NCI-H187 treated with DMSO at 0.1 percent for 48 hours (cell line): ENCODE data around the gene GDPD5.
A peak's percentile ranks its signal among the peaks of the same experiment; 100 is the strongest.

Experiments used
- DNase-seq: peaks from one replicate; lab custom pipeline; 2025; lab: John Stamatoyannopoulos, UW

The GDPD5 gene

DNA sequence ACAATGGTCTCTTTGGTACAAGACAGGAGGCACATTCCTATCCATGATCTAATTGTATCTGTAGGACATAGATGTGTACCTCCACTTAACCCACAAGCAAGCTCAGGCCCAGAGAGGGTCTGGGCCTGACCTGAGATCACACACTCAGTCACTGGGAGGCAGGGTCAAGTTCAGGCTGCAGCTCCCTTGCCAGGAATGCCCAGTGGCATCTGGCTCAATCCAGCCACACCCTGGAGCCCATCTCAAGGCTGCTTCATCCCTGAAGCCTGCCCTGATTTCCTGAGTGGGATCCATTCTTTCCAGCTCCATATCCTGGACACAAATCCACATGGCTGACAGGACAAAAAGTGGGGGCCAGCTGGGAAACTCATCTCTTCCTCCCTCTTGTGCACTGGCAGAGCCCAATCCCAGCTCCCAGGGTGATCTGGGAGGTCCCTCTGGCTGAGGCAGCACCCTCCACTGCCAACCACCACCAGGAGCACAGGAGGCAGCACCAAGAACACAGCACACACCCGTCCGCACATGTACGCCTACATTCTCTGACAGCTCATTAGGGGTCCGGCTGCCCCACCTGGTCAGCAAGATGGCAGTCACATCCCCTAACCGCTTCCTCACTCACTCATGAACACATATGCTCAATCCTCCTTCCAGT, 53.5 kb downstream of the GDPD5 start:
- DNase-seq, result no peak

DNA sequence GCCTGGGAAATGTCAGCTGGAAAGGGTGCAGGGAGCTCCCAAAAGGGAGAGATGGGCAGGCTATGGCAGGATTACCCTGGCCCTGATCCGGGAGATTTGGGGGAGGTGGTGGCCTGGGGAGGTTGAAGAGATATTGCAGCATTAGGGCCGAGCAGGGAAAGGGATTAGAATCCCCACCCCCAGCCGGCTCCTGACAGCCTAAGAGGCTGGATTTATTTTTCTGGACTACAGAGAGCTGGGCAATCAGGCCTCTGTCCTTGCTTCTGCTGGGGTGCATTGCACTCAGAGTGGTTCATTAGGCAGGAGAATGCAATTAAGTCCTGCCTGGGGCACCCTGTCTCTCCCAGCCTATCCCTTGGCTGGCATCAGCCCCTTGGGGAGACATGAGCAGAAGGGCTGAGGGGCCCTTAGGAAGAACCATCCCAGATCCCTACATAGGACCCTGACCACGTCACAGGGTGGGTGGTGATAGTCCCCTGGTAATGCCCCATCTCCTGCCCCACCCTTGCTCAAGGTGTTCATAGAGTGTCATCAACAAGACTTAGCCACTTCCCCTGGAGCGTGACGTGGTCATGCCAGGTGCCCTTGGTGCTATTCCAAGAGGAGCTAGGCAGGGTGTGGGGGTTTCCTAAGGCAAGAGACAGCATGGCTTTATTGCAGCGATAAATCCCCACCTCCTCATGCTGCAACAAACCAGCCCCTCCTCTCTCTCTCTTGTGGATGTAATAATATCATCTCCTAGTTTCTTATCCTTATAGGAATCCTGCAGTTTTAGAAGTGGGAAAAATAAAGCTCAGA, 54.4 kb downstream of the GDPD5 start:
- peak; percentile 27 for DNase-seq

DNA sequence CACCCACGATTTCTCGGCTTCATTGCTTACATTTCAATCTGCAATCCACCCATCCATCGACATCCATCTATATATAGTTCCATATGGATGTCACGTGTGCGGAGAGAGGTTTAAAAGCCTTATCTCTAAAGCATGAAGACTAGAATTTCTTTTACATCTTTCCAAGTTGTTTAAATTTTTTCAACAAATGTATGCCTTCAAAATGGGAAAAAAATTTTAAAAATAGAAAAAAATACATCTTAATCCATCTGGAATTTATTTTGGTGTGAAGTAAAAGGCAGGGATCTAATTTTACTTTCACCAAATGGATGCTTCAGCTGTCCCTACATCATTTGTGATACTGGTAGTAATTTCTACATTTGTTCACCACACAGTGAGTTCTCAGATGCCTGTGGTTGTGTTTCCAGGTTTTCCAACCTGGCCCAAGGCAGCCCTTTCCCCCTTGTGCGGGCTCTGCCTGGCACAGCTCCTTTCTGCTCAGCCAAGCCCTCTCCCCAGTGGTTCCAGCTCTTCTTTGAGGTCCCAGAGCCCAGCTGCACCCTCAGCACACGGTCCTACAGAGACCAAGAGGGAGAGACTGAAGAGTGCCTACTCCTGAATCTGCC, 55.2 kb downstream of the GDPD5 start:
- DNase-seq, result no peak

DNA sequence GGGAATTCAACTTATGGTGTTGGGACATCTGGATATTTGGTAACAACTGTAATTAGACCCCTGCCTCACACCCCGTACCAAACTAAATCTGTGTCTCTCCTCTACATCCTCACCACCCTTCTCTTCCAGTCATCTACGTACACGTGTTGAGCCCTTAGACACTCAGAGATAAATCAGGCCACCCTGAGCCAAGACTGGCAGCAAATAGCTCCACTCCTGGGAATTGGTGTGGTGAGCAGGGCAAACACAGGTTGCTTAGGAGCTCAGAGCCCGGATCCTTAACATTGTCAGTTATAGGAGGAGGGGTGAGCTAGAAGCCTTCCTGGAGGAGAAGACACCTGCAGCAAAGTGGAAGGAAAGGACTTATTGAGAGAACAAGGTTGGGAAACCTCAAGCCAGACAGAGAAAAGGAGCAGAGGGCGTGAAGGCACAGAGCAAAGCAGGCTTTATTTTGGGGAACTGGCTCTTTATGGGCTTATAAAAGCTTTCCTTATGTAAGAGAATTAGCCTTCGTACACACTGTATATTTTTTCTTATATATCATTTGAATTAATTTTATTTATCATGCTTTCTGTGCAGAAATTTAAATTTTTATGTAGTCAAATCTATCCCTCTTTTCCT, 55.8 kb downstream of the GDPD5 start:
- peak; percentile 28 for DNase-seq

DNA sequence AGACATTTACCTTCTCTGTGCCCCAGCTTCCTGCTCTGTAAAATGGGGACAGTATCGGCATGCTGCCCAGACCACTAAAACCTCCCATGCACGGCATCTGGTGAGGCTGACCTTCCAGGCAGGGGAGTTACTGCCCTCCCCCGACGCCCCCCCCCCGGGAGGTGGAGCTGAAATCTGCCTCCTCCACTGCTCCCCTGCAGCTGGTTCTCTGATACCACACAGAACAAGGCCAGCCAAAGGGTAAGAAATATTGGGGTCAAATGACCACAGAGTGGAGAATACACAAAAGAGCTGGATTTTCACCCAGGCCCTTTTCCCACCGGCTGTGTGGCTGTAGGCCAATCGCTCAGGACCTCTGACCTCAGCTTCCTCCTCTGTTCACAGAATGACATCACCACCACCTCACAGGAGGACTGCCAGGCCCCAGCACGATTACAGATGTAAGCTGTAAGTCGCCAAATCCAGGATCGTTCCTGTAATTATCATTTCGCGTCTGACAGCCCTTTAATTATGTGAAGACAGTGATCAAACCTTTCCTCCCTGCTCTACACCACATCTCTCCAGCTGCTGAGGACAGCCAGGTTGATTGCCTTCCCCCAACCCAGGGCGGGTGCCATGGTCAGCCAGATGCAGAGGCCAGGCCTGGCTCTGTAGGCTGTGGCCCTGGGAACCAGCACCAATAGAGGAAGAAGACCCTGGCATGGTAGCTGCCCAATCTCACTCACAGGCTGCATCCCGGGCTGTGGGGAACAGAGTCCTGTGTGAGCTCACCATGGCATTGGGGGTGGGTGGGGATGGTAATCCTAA, 57.0 kb downstream of the GDPD5 start:
- no peak for DNase-seq

DNA sequence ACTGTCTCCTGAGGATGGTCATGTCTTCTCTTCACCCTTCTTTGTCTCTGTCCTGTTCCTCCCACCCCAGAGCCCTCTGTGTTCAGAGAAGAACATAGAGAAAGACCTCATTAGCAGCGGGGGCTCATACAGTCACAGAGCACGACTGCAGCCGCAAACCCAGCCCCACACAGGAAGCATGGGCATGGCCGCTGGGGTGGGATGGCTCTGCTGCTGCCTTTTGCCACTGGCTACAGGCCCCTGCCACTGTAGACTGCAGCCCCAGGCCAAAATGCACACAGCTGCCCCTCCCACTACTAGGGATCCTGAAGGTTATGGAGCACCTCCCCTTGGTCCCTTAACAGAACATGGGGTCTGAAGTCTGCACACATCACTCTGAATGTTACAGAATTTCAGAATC, 57.9 kb downstream of the GDPD5 start:
- DNase-seq, result no peak

DNA sequence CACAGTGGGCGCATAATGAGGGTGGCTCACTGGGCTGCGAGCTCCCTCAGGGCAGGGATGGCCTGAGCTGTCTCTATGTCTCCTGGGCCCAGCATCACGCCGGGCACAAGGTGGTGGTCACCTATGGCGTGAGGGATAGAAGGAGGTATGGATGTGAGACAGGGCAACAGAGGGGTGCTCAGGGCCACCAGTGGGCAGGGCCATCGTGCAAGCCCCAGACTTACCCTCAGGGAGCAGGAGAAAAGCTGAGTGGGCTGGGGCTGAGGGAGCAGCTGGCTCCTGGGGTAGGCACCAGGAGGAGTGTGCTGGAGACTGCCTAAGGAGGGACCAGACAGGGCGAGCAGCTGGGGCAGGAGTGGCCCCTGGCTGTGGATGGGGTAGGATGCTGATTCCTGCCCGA, 58.4 kb downstream of the GDPD5 start:
- no peak for DNase-seq

DNA sequence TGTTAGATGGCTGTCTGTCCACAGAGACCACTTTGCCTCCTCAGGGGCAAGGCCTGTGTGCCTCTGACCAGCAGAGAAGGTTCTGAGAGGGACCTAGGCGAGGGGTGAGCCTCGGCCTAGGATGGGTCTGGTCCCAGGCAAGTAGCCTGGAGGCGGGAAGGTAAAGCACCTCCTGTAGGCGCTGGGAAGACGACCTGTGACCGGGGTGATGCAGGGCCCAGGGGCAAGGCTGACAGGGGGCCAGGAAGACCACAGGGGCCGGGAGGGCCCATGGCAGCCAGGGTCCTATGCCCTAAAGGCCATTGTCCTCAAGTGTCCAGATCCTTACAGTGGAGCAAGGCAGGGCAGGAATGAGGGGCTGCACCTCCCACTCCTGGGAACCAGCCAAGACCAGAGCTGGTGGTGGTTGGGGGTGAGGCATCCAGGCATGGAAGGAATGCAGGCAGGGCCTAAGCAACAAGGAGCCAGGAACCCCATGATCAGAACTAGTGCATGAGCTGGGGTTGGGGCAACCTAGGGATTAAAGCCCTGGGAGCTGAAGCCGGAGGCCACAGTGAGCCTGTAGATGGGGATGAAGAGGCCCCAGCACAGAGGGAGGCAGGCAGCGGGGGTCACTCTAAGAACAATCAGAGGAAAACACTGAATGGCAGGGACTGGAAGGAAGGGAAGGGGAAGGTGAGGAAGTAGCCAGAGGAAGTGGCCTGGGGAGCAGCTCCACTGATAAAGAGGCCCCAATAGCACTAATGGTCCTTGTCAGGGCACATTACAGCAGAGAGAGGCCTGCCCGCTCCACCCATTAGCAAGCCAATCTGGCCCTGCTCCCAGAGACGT, 59.8 kb downstream of the GDPD5 start:
- DNase-seq, result no peak

DNA sequence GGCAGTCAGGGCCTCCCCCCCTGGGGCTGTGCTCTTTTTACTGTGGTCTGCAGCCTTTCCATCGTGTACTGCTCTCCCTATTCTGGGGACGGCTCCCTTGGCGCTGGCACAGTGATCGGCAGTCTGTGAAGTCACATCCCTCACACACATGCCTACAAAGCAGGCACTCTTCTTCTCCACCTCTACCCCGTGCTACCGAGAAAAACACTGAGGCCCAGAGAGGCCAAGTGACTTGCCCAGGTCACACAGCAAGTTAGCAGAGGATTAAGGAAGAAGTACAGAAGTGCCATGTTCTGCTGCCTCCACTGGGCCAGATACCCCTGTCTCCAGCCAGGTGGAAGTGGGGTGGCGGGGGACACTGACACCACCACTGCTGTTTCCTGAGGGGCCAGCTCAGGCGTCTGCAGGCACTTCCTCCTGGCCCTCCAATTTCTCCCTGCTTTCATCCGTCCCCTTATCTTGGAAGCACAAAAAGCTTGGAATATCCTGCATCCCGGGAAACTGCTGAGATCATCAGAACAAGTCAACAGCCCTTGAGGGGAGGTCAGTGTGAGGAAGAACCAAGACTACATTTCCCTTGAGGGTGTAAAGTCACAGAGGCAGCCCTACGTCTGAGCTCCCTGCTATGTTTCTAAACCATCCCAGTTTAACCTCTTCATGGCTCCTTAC, 62.5 kb downstream of the GDPD5 start:
- DNase-seq, result no peak

DNA sequence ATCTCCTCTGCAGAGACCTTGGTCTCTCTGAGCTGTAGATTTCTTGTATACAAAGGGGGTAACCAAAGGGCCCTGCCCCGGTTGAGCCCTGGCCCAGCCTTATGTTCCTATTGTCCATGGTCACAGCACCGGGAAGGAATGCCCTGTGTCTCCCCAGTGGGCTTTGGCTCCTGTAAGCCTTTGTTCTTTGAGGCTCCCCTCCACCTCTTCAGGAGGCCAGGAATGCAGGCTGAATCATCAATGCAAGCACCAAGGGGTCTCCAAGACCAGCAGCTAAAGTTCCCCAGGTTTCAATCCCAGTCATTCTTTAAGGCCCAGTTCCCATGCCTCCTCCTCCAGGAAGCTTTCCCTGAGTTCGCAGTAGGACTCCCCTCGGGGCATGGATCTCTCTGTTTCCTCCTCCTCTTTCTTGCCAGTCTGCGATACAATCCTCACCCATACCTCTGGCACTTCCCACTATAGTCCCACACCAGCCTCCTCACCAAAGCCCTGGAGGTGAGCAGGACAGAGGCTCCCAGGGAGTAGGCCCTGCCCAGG, 63.6 kb downstream of the GDPD5 start:
- DNase-seq, result no peak

DNA sequence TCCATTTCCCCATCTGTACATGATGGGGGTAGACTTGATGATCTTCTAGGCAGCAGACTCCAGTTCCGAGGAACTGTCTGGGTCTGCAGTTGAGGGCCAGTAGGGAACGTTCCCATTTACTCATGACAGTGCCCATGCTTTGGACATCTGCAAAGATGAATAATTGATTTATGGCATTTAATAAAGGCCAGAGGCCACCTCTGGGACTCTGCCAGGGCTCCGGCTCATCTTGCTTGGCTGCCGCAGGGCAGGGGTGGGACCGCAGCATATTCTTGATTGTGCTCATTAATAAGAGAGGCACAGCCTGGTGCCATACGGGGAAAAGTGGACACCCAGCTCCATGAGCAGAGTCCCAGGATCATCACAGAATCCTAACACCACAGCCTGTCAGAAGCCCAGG, 64.6 kb downstream of the GDPD5 start:
- no peak for DNase-seq

DNA sequence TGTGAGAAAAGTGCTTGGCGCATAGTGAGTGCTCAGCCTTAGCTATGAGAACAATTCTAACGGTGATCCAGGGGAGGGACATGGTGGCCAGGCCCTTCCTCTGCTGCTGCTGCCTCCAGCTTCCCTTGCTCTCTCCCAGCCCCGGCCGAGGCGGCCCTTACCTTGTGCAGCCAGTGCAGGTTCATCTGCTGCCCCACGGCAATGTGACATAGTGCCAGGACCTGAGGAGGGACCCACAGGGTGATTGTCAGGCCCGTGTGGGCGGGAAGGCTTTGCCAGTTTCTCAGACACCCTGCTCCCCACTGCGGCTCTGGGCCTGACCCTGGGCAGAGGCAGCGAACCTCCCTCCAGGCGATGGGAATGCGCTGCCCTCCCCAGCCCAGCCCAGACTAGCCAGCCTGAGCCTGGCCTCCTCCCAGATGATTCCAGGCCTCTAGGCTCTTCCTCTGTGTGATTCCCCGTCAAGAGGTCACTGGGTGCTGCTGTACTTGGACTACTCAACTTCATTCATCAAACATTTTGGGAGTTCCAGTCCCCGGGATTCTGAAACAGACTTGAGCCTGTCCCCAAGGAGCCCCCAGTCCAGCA, 69.1 kb downstream of the GDPD5 start:
- DNase-seq, result no peak

DNA sequence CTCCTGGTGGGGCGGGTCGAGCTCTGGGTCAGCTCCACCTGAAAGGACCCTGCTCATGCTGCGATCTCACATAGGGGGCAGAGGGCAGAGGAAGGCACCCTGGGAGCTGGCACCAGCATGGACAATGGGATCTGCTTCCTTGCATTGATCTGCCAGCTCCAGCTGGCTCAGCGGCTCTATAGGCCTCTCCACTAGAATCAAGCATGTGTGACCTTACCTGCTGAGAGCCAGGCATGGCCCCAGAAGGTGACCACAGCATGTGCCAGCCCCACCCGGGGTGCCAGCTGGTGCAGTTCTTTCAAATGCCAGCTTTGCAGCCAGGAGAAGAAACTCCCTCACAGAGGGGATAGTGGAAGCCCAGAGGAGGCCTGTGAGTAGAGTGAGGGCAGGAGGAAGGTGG, 70.8 kb downstream of the GDPD5 start:
- no peak for DNase-seq

DNA sequence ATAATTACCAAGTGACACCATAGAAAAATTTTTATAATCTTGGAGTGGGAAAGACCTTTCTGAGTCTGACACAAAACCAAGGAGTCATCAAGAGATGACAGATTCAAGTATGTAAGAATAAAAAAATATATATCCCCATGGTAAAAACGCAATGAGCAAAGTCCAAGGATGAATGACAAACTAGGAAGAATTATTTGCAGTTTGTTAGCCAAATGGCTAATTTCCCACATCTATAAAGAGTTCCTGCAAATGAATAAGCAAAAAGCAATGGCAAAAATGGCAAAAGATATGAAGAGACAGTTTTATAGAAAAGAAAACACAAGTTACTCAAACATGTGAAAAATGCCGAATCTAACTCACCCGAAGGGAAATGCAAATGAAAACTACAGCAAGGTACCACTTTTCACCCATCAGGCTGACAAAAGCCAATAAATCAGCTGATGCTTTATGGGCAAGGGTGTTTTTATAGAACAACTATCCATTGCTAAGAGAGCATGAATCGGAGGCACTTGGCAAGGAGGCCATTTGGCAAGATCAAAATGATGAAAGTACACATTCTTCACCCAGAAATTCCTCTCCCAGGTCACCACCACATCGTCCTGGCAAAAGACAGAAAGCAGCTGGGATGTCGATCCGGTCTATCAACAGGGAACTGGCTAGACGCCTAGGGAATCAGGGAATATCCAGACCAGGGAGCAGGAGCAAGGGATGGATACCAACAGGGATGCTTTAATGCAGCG, 71.7 kb downstream of the GDPD5 start:
- DNase-seq, result no peak

DNA sequence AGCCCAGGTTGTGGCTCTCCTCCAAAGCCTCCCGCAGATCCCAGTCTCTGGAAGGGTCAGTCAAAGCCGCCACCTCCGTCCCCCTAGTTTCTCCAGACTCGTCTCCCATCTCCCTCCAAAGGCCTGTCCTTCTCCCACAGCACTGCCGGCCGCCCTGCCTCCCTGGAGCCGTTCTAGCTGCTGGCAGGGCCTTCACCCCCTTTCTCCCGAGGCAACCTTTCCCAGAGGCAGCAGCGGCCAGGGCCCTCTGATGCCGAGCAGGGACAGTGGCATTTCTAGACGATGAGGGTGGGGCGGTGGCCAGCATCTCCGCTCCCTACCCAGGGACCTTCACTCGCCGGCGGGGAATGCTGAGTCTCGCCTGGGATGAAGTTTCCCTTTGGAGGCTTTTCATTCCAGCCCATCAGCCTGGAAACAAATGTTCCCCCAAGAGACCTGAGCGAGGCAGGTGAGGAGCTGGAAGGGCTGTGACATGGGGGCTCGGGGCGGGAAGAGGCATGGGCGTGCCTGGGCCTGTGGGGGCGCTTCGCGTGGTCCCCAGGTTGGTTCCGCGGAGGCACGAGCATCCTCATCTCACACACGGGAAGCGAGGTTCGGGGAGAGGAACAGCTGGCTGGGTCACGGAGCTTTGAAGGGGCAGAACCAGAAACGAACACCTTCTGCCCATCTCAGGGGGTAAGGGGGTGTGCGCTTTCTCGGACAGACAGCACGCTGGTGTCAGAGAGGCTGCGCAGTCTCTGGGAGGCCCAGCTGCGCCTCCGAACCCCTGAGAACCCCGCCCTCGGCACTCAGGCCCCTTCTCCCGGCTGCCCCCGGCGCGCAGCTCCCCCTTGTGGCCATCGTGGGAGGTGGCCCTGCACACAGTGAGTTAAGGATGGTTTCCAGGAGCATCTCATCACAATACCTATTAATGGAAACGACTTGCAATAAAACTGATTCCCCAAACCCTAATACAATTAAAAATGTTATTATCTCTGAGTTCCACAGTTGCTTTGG, 74.6 kb downstream of the GDPD5 start:
- DNase-seq, result no peak

DNA sequence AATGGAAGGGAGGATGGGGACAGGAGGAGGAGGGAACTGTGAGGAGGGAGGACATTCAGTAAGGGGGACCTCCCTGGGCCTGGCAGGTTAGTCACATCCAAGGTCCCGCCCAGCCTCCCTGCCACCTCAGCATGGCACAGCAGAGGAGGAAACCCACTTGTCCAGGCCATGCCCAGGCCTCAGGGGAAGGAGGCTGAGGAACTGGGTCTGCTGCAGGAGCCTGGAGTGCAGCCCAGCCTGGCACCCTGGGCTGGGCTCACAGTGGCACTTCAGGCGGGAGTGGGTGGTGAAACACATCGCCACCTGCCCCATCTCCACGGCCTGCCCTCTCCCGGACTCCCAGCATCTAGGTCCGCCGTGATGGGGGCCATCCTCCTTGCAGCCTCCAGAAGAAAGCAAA, 75.5 kb downstream of the GDPD5 start:
- no peak for DNase-seq

DNA sequence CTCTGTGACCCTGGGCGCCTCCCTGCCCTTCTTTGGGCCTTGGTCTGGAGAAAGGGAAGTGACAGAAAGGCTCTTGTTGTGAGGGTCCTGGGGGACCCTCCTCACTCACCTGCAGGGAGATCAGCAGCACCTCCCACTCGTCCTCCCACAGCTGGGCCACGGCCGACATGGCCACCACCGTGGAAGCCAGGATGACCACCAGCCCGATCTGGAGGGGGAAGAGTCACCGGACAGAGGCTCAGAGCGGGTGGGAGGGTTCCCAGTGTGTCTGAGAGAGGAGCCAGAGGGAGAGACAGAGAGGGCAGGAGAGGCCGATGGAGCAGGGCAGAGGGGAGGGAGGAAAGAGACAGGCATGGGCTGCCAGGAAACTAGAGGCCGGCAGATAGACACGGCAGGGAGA, 76.0 kb downstream of the GDPD5 start:
- DNase-seq, result no peak

DNA sequence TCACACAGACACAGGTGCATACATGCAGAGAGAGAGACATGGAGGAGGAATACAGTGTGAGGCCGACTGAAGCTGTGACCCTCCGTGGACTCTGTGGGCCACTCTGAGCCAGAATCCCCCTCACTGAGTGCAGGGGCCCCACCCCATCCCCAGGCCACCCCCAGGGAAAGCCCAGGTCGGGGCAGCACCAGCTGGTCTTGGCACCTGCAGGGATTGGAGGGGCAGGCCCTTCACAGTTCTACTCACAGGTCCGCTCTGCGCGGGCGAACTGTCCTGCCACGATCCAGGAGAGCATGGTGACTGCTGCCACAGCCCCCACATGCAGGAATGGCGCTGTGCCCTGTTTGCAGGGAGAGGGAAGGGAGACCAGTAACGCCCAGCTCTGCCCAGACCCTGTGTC, 76.5 kb downstream of the GDPD5 start:
- no peak for DNase-seq
